OCI-LY7 (cell line): ENCODE data around the gene STXBP6. TPM values are rescaled to one million over a fixed set of nuclear protein-coding genes. Genes with fewer than 3 reads are reported as not detected.

Experiments
- BruUV-seq: library from RNA; stranded (reverse); fragments of 400-500 nt; replicated peaks from 2 replicates; lab custom pipeline; 2021; lab: Mats Ljungman, UMichigan
- CTCF ChIA-PET: fragments of 300-600 bp; sonication (Branson Sonifier 250); formaldehyde crosslinking; loops from one replicate; lab custom pipeline; 2022; ENCODE audit warnings: antibody characterized with exemption; ENCODE audit not compliant: unreplicated experiment; lab: Charles Lee
- POLR2A ChIA-PET: fragments of 300-600 bp; sonication (Branson Sonifier 250); formaldehyde crosslinking; loops from one replicate; lab custom pipeline; 2022; ENCODE audit warnings: antibody characterized with exemption; lab: Charles Lee
- DNase-seq: peaks from one replicate; pipeline ENCODE4 v3.0.0-alpha.2; 2015; ENCODE audit warnings: low spot score
- H2AFZ ChIP-seq: fragments of 200-600 bp; sonication (generic), shearing (Covaris generic); 2 replicates; pipeline ENCODE4 v1.6.1; 2014; ENCODE audit warnings: mild to moderate bottlenecking, antibody characterized with exemption, low read length, moderate library complexity
- H3K27ac ChIP-seq: fragments of 200-600 bp; sonication (generic); 2 replicates; pipeline ENCODE4 v1.5.1; 2014; ENCODE audit warnings: mixed run types, low read depth, mild to moderate bottlenecking, moderate library complexity, low read length, inconsistent platforms; ENCODE audit not compliant: poor library complexity, severe bottlenecking
- H3K36me3 ChIP-seq: fragments of 200-600 bp; sonication (generic); 2 replicates; pipeline ENCODE4 v1.6.1; 2014; ENCODE audit warnings: mild to moderate bottlenecking, antibody characterized with exemption, low read length, moderate library complexity, mixed read lengths; ENCODE audit not compliant: insufficient read depth
- H3K4me1 ChIP-seq: fragments of 200-600 bp; sonication (generic); 2 replicates; pipeline ENCODE4 v1.5.1; 2014; ENCODE audit warnings: mild to moderate bottlenecking, low read length; ENCODE audit not compliant: insufficient read depth, poor library complexity, severe bottlenecking
- H3K4me2 ChIP-seq: fragments of 200-600 bp; sonication (generic); 2 replicates; pipeline ENCODE4 v1.6.1; 2014; ENCODE audit warnings: mild to moderate bottlenecking, low read length
- H3K4me3 ChIP-seq: fragments of 200-600 bp; sonication (generic); 2 replicates; pipeline ENCODE4 v1.5.1; 2014; ENCODE audit warnings: mild to moderate bottlenecking, low read depth, low read length; ENCODE audit not compliant: poor library complexity, severe bottlenecking
- H3K79me2 ChIP-seq: fragments of 200-600 bp; sonication (generic); 2 replicates; pipeline ENCODE4 v1.6.1; 2016; ENCODE audit warnings: low read depth, mild to moderate bottlenecking, low read length, moderate library complexity, mixed read lengths; ENCODE audit not compliant: insufficient read depth
- H3K9me2 ChIP-seq: fragments of 200-600 bp; sonication (generic); 2 replicates; pipeline ENCODE4 v1.6.1; 2016; ENCODE audit warnings: mild to moderate bottlenecking, low read length, mixed read lengths; ENCODE audit not compliant: insufficient read depth
- H3K9me3 ChIP-seq: fragments of 200-600 bp; sonication (generic); 2 replicates; pipeline ENCODE4 v1.6.1; 2014; ENCODE audit warnings: mild to moderate bottlenecking, mixed run types, low read length, mixed read lengths
- H4K20me1 ChIP-seq: fragments of 200-600 bp; sonication (generic); 2 replicates; pipeline ENCODE4 v1.6.1; 2014; ENCODE audit warnings: mild to moderate bottlenecking, antibody characterized with exemption, low read length, moderate library complexity, mixed read lengths; ENCODE audit not compliant: insufficient read depth
- CTCF ChIP-seq: fragments of 200-600 bp; sonication (generic); conservative IDR thresholded peaks from 2 replicates; pipeline ENCODE4 v1.5.1; 2014; ENCODE audit warnings: mild to moderate bottlenecking, antibody characterized with exemption, low read length, moderate library complexity, mixed read lengths
- EZH2phosphoT487 ChIP-seq: fragments of 200-600 bp; sonication (generic); IDR thresholded peaks from 2 replicates; pipeline ENCODE4 v1.6.1; 2018; ENCODE audit warnings: low read depth, borderline replicate concordance, mild to moderate bottlenecking, mixed run types, antibody characterized with exemption, low read length, moderate library complexity, mixed read lengths
- intact Hi-C: fragments of 100-400 bp; cut with micrococcal nuclease; formaldehyde crosslinking; loops from one replicate; pipeline ENCODE4 v1.10.0; 2022; ENCODE audit not compliant: unreplicated experiment
- total RNA-seq, 2 experiments: library from RNA; depleted of rRNA in 1 of 2; stranded (reverse); fragments of >200 nt in 1 of 2; shearing (Covaris generic) in 1 of 2; gene quantifications; 2 replicates each; pipeline ENCODE4 v1.2.3, GENCODE V29; 2014 to 2022

STXBP6 gene
- total RNA-seq, 2 experiments from 2014 or later, result 0.48 TPM; not detected in 1

- DNase-seq, result no peak
- Histone ChIP-seq H3K9me3 (no peaks in the 10 kb centered on the region), H4K20me1 (no peaks in the 10 kb centered on the region), H3K27ac (no peak overlapping the region), H3K9me2 (no peaks in the 10 kb centered on the region), H3K4me2 (no peak overlapping the region), H3K79me2 (no peaks in the 10 kb centered on the region), H3K4me3 (no peak overlapping the region), H3K4me1 (no peaks in the 10 kb centered on the region), H3K36me3 (no peaks in the 10 kb centered on the region), H2AFZ (no peak overlapping the region)
- no TSS peak for BruUV-seq
- ChIA-PET POLR2A (no interaction called here), CTCF (no interaction called here)
- intact Hi-C loops, result no loop called here
- no peak for TF ChIP-seq CTCF
- no peak for TF ChIP-seq EZH2phosphoT487
These were observed 114.2 kb downstream of the STXBP6 start for GRCh38 chr14:24935796-24936195.

- H3K4me1 ChIP-seq, result no peaks in the 10 kb centered on the region
- H3K4me2 ChIP-seq, result no peak overlapping the region
- intact Hi-C loops, result no loop called here
- H3K36me3 ChIP-seq, result no peaks in the 10 kb centered on the region
- no peaks in the 10 kb centered on the region for H3K9me2 ChIP-seq
- H4K20me1 ChIP-seq, result no peaks in the 10 kb centered on the region
- H2AFZ ChIP-seq, result no peak overlapping the region
- no TSS peak for BruUV-seq
- H3K9me3 ChIP-seq, result no peaks in the 10 kb centered on the region
- ChIA-PET CTCF (no interaction called here), POLR2A (interaction anchor here (0.7 to 1.6 kb wide), 5 partner anchors 11 to 70 kb away, joined by 3 to 4 read pairs (median 3); no protein-coding TSS in a partner anchor)
- H3K4me3 ChIP-seq, result no peak overlapping the region
- DNase-seq, result no peak
- no peak overlapping the region for H3K27ac ChIP-seq
- no peaks in the 10 kb centered on the region for H3K79me2 ChIP-seq
- TF ChIP-seq EZH2phosphoT487 (no peak), CTCF (no peak)
These were observed 121.5 kb downstream of the STXBP6 start for GRCh38 chr14:24928386-24928900.

GRCh38 chr14:24927809-24928208 is 122.1 kb downstream of the STXBP6 start:
- Histone ChIP-seq H3K4me1 (no peaks in the 10 kb centered on the region), H3K9me2 (no peaks in the 10 kb centered on the region), H3K9me3 (no peaks in the 10 kb centered on the region), H3K36me3 (no peaks in the 10 kb centered on the region), H3K27ac (no peak overlapping the region), H3K4me2 (no peak overlapping the region), H3K4me3 (no peak overlapping the region), H3K79me2 (no peaks in the 10 kb centered on the region), H2AFZ (no peak overlapping the region), H4K20me1 (no peaks in the 10 kb centered on the region)
- no peak for TF ChIP-seq EZH2phosphoT487
- intact Hi-C loops, result no loop called here
- CTCF ChIA-PET, result no interaction called here
- no TSS peak for BruUV-seq
- POLR2A ChIA-PET, result interaction anchor here (0.8 to 1.6 kb wide), 3 partner anchors 12 to 38 kb away, joined by 3 read pairs; no protein-coding TSS in a partner anchor
- DNase-seq, result no peak
